SK-MEL-5 (cell line): ENCODE data around the gene CTTNBP2. TPM values are rescaled to one million over a fixed set of nuclear protein-coding genes. Genes with fewer than 3 reads are reported as not detected.

ENCODE experiments used
- DNase-seq: peaks from one replicate; pipeline ENCODE4 v3.0.0-alpha.2; 2016; ENCODE audit warnings: low read depth, low spot score
- in situ Hi-C: cut with HindIII; loops from 2 replicates; pipeline ENCODE4 v1.10.0; 2016; ENCODE audit warnings: low sequenced_read_pairs, high pct_unique_total_duplicates, low pct_unique_long_range_greater_than_20kb
- total RNA-seq: library from RNA; depleted of rRNA; stranded (reverse); fragments of >200 nt; shearing (Covaris generic); gene quantifications from 2 replicates; pipeline ENCODE4 v1.2.3, GENCODE V29; 2014

CTTNBP2 gene
- total RNA-seq, 1 experiment from 2014 or later = 46.3 TPM

- peak; percentile 16 for DNase-seq
- in situ Hi-C loops = no loop called here
Observed at GRCh38 chr7:117835016-117835664, 38.1 kb downstream of the CTTNBP2 start.

DNA sequence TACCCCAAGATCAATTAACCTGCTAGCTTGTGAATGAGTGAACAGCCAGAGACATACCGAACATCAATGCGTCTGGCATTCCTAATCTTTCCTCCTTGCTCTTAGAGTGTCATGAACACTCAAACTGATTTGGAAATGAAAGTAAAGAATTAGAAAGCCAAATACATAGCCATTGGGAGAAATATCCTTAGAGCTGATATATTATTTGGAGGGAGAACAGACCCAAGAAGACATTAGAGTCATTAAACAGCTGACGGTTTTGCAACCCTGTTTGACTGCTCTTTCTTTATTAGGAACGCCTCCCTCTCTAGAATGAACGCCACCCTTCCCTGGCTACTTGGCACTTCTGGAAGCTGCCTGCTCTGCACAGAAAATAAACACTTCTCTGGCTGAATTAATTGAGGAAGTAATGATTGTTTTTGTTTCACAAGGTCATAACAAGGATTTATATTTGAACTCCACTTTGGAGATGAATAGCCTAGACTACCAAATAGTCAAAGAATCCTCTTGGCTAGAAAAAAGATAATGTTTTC lies 42.8 kb downstream of the CTTNBP2 start:
- in situ Hi-C loops = no loop called here
- DNase-seq = no peak

DNA sequence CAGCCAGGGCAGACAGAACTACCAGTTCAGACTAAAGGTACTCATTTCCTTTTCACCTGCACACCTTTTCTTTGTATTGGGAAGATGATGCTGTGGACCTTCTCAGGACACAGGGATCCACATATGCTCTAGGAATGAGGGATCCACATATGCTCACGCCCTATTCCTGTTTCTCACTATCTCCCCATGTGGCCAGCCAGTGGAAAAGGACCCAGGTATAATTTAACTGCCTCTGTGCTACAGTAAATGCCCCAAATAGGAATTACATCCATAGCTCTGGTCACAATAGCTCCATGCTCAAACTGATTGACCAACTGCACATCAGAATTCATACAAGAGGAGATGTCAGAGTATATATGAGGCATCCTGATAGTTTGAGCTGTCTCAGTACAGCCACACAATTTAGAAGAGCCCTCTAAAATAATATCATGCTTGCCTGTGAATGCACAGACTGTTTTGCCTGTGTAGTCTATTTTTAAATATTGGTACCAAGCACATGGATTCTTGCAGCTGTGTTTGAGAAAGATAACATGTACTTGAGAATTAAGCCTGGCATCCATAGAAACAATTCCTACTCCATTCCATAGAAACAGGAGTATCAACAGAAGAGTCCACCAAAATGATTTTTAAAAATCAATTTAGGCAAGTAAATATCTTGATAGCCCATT lies 43.7 kb downstream of the CTTNBP2 start:
- peak; percentile 42 for DNase-seq
- in situ Hi-C loops = no loop called here

- in situ Hi-C loops = no loop called here
- peak; percentile 39 for DNase-seq
Observed at GRCh38 chr7:117828825-117829224, 44.4 kb downstream of the CTTNBP2 start.

DNA sequence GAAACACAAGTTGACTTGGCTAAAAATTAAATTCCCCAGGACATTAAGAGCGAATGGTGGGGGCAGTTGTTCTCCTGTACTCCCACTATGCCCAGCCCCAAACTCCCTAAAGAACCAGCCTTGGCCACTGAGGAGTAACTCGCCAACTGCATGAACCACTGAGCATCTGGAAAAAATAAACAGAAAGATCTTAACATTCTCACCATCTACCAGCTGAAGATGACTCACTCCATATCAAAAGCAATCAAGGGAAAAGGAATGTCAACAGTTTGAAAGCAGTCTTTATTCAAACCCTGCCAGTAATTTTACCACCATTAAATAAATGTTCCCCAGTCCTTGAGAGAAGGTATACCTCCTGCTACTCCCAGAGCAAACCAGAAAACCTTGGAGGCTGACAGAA lies 45.4 kb downstream of the CTTNBP2 start:
- peak; percentile 97 for DNase-seq
- in situ Hi-C loops = no loop called here

GRCh38 chr7:117825132-117825531 lies 48.1 kb downstream of the CTTNBP2 start:
- in situ Hi-C loops = no loop called here

DNA sequence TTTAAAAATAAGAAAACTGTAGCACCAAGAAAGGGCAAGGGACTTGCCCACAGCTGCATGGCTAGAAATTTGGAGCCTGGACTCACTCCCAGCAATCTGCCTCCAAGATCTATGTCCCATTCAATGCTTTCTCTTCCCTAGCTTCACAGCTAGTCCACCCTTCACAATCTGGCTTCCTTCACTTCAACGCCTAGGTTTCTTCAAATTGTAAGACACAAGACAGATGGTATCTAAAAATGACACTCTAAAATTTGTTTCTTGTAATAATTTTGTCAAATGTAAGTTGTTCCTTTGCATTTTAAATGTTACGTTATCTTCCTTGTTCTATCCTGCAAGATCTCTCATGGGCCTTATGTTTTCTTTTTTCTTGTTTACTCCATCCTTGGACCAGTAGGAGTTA lies 48.6 kb downstream of the CTTNBP2 start:
- in situ Hi-C loops = no loop called here

More at GRCh38 chr7:117825132-117825531, 48.1 kb downstream of the CTTNBP2 start:
- DNase-seq = no peak

GRCh38 chr7:117819558-117819957 lies 53.7 kb downstream of the CTTNBP2 start:
- in situ Hi-C loops = no loop called here
- DNase-seq = no peak

More for the DNA sequence above, 48.6 kb downstream of the CTTNBP2 start:
- no peak for DNase-seq

DNA sequence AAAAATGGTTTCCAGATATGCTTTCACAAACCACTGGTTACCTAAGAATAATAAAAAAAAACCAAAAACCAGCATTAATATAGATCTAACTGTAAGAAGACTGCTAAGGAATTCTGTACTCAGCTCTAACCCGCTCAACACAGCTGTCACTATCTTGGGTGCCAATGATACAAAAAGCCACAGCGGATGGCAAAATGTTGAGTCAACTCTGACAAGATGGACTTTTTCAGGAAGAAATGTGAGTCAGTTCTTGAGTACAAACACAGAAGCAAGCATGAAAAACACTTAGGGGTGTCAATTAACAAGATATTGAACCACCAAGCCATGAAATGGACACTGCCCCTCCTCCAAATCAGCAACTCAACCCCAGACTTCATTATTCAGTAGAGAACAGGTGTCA lies 55.0 kb downstream of the CTTNBP2 start:
- in situ Hi-C loops = no loop called here
- no peak for DNase-seq

GRCh38 chr7:117816727-117817126 lies 56.5 kb downstream of the CTTNBP2 start:
- DNase-seq = no peak
- in situ Hi-C loops = no loop called here

GRCh38 chr7:117811696-117812095 lies 61.5 kb downstream of the CTTNBP2 start:
- DNase-seq = no peak
- in situ Hi-C loops = no loop called here

DNA sequence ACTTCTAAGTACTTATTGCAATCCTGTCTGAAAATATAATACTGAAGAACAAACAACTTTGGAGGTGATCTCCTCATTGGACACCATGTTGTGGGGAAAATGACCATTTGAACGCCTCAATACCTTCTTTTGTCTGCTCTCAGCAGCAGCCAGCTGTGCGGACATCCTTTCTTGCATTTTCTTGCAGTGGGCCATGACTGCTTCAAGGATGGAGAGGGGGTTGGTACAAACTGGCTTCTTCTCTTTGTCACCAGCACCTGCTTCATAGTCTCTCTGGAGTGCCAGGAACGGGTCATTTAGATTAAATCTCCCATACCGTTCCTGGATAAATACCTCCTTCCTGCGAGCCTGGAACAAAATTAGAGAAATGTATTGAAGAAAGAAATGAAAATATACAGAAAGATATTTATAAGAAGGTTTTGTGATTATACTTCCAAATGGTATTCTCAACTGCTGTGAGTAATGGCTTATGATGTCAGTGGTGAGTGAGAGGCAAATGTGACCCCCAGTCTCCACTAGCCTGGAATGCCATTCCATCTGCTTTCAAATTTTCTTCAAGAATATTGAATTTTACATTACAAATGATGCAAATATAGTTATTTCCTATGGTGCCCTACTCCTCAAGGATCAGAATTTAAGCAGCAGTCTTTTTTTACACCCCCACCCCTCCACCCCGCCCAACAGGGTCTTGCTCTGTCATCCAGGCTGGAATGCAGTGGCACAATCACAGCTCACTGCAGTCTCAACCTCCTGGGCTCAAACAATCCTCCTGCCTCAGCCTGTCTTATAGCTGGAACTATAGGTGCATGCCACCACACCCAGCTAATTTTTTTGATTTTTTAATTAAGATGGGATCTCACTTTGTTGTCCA lies 62.4 kb downstream of the CTTNBP2 start:
- in situ Hi-C loops = no loop called here
- DNase-seq = no peak

- in situ Hi-C loops = no loop called here
- peak; percentile 39 for DNase-seq
Observed at GRCh38 chr7:117809958-117810357, 63.3 kb downstream of the CTTNBP2 start.

GRCh38 chr7:117808910-117809705 lies 64.1 kb downstream of the CTTNBP2 start:
- DNase-seq = peak; percentile 55
- in situ Hi-C loops = no loop called here

GRCh38 chr7:117808341-117808757 lies 64.9 kb downstream of the CTTNBP2 start:
- no peak for DNase-seq
- in situ Hi-C loops = no loop called here

DNA sequence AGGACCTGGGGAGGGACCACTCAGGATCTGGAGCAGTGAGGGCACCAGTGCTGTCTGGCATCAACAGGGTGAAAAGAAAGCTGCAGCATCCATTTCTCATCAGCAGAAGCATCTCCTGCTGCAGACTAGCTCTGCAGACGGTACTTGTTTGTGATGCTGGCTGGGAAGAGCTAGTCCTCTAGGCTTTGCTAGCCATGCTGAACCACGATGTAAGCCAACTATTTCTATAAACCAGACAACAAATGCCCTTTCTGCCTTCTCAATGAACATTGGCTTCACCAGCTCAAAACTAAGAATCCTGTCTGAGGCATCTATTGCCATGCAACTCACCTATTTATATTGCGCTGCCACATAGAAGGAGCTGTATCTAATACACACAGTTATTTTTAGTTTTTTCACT lies 65.6 kb downstream of the CTTNBP2 start:
- DNase-seq = no peak
- in situ Hi-C loops = no loop called here

DNA sequence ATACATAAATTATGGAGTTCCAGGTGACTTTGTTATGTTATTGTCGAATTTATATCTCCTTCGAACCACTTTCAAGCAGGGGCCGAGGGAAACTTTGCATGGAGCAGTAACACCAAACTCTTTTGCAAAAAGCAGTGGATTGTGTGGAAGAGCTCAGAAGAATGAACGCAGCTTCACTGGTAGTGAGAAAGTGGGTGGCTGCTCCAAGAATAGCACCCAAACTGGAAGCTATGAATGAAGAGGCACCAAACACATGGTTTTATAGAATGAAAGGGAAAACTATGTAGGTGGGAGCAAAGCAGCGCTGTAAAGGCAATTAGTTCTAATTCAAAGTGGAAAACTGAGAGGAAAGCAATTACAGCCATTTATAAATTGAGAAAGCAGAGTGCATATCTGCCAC lies 67.2 kb downstream of the CTTNBP2 start:
- DNase-seq = no peak
- in situ Hi-C loops = no loop called here
